Measurements from ENCODE around the gene DOCK3.

DNA sequence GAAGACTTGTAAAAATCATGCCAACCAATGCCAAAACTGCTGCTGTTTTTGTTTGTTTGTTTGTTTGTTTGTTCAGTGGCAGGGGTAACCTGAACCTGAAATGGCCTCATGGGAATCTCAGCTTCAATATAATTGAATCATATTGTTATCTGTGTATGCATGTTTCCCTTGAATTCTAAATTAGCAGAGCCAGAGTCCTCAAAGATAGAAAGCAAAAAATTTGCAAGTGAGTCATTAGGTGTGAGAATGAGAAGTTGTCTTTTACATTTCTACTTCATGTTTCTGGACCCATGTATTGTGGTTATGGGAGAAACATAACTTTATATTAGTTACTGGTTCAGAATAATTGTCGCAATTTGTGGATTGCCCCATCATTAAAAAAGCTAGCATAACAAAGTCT, 249.2 kb downstream of the DOCK3 start:
- TF ChIP-seq, protein P1, sequence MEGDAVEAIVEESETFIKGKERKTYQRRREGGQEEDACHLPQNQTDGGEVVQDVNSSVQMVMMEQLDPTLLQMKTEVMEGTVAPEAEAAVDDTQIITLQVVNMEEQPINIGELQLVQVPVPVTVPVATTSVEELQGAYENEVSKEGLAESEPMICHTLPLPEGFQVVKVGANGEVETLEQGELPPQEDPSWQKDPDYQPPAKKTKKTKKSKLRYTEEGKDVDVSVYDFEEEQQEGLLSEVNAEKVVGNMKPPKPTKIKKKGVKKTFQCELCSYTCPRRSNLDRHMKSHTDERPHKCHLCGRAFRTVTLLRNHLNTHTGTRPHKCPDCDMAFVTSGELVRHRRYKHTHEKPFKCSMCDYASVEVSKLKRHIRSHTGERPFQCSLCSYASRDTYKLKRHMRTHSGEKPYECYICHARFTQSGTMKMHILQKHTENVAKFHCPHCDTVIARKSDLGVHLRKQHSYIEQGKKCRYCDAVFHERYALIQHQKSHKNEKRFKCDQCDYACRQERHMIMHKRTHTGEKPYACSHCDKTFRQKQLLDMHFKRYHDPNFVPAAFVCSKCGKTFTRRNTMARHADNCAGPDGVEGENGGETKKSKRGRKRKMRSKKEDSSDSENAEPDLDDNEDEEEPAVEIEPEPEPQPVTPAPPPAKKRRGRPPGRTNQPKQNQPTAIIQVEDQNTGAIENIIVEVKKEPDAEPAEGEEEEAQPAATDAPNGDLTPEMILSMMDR (IDR thresholded peaks at IDR 0.05), result no peak
- TF ChIP-seq POLR2A (IDR thresholded peaks at IDR 0.05) (no peak), EP300 (IDR thresholded peaks at IDR 0.05) (no peak)
